GM21717 (cell line): Measurements from ENCODE around the gene MAPKAPK2.

Experiments
- ATAC-seq: cut with Tn5 transposase; IDR thresholded peaks from one replicate; pipeline ENCODE4 v1.9.1; 2021; ENCODE audit warnings: mild to moderate bottlenecking, moderate library complexity; ENCODE audit not compliant: unreplicated experiment

Gene MAPKAPK2

GRCh38 chr1:206702260-206702659, 17.6 kb downstream of the MAPKAPK2 start:
- no peak for ATAC-seq

DNA sequence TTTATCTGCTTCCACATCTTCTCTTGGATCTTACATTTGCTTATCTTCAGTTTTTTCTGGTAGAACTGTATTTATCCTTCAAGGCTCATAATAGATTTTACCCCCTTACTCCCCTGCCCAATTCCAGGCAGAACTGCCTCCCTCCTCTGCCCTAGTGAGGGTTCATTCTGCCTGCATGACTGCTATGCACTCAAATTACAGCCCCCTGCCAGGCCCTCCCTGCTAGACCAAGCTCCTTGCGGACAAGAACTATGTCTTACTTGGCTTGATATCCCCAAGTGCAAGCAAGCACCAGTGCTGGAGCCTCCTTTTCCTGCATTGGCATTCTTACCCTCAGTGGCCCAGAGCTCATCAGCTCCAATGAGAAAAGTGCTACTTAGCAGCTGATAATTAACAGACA, 18.1 kb downstream of the MAPKAPK2 start:
- ATAC-seq: no peak

- no peak for ATAC-seq
These were observed 19.0 kb downstream of the MAPKAPK2 start for GRCh38 chr1:206703661-206704060.

DNA sequence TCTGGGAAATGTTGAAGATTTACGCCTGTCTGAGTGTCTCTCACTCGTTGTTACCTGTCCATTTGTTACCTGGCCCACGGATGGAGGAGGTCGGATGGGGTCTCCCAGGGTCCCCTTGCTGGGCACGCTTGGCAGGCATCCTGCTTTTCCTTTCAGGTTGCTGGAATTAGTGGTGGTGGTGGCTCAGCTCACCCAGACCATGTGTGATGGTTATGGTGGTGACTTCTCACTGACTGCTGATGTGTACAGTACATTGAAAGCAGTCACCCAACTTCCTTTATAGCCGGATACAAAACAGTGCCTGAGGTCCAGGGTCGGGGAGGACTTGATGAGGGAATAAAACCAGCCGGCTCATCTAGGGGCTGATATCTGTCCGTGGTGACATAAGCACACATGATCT, 19.5 kb downstream of the MAPKAPK2 start:
- no peak for ATAC-seq

- ATAC-seq: no peak
These were observed 20.5 kb downstream of the MAPKAPK2 start for GRCh38 chr1:206705191-206705590.

GRCh38 chr1:206705726-206706297, 21.1 kb downstream of the MAPKAPK2 start:
- ATAC-seq: no peak

DNA sequence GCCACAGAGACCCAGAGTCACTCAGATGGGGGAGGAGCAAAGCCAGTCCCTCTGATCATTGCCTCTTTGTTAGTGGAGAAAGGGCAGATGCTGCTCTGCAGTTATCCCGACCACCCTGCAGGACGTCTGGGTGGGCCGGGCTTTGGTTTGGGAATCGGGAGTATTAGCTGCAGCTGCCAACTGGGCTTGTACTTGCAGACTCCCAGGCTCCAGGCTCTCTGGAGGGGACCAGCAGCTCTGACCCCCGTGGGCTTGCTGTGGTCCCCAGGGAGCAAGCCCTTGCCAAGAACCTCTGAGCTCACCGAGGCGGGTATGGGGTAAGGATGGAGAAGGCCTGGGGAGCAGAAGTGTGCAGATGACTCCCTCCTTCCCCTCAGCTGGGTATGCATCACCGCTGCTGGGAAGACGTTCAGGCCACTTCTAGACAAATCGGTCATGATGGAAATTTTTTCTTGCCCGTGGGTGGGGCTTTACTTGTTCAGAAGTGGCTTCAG, 21.6 kb downstream of the MAPKAPK2 start:
- no peak for ATAC-seq

- no peak for ATAC-seq
These were observed 22.2 kb downstream of the MAPKAPK2 start for GRCh38 chr1:206706806-206707366.

DNA sequence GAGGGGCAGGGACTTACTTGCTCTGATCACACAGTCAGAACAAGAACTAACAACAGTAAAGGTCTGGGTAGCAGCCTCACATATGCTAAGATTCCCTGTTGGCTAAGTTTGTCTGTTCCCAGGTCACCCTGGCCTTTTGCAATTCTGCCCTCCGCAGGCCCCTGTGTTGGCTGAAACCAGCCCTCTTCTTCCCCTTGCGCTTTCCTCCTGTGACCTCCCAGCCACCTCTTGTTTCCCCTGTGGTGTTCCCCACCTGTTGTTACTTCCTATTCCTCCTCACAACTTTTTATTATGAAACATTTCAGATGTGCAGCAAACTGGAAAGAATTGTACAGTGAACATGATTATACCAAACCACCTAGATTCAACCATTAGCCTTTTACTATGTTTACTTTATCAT, 23.4 kb downstream of the MAPKAPK2 start:
- ATAC-seq: peak; percentile 44

GRCh38 chr1:206708882-206709281, 24.2 kb downstream of the MAPKAPK2 start:
- no peak for ATAC-seq

DNA sequence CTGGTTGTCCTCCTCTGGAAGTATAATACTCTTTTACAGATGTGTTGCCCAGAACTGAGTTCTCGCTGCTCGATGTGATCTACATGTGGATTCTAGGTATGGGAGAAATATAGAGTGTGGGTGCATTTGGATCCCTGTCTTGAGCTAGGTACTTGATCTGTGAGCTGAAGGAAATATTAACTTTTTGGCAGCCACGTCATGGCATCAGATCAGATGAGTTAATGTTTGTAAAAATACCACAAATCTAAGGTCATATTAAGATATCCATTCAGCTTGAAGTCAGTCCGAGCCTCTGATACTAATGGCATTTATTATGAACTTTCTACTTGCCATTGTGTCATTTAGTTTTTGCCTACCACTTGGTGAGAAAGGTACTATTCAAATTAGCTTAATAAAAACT, 24.6 kb downstream of the MAPKAPK2 start:
- no peak for ATAC-seq

- ATAC-seq: no peak
These were observed 25.2 kb downstream of the MAPKAPK2 start for GRCh38 chr1:206709772-206710459.

DNA sequence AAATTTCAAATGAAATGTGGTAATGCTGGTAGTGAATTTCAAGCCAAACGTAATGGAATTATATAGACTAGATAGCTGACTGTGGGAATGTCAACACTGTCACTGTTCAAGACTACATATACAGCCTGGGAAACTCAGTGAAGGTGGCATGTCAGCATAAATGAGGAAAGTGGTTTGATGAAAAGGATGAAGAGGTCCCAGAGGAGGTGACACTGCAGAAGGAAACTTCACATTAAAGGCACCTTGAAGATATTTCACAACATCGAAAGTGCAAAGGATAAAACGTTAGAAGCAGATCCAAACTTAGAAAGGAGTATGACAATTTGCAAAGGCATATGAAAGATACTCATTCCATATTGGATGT, 25.7 kb downstream of the MAPKAPK2 start:
- ATAC-seq: no peak

DNA sequence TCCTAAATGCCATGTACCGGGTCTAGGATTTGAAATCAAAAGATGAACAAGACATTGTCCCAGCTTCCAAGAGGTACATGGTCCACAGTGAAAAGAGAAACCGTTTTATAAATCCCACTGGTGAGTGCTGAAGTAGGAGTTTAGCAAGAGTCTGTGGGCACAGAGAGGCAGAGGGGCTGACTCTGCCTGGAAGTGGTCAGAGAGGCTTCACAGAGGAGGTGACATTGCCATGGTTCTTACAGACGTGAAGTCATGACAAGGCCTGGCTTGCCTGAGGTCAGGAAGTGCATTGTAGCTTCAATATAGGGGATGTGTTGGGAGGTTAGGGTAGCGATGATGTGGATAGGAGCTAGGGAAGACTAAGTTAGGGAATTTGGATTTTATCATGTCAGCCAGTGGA, 28.4 kb downstream of the MAPKAPK2 start:
- no peak for ATAC-seq

- ATAC-seq: no peak
These were observed 29.2 kb downstream of the MAPKAPK2 start for GRCh38 chr1:206713910-206714312.

GRCh38 chr1:206714331-206715058, 29.8 kb downstream of the MAPKAPK2 start:
- ATAC-seq: no peak

GRCh38 chr1:206715120-206715519, 30.4 kb downstream of the MAPKAPK2 start:
- no peak for ATAC-seq

DNA sequence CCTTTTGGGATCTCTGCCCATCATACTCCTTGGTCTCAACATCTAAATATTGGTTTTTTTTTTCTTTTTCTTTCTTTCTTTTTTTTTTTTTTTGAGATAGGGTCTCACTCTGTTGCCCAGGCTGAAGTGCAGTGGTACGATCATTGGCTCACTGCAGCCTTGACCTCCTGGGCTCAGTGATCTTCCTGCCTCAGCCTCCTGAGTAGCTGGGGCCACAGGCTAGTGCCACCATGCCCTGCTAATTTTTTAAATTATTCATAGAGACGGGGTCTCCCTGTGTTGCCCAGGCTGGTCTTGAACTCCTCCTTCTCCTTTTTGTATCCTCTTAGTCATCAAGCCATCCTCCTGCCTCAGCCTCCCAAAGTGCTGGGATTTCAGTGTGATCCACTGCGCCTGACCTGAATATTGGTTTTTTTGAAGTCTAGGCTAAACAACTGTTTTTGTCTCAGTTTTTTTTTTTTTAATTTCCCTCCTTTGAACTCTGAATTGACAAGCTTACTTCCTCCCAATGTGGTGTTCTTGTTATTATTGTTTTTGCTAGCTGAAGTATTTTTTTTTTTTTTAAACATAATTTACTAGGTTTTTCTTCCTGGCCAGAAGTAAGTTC, 30.9 kb downstream of the MAPKAPK2 start:
- ATAC-seq: no peak

DNA sequence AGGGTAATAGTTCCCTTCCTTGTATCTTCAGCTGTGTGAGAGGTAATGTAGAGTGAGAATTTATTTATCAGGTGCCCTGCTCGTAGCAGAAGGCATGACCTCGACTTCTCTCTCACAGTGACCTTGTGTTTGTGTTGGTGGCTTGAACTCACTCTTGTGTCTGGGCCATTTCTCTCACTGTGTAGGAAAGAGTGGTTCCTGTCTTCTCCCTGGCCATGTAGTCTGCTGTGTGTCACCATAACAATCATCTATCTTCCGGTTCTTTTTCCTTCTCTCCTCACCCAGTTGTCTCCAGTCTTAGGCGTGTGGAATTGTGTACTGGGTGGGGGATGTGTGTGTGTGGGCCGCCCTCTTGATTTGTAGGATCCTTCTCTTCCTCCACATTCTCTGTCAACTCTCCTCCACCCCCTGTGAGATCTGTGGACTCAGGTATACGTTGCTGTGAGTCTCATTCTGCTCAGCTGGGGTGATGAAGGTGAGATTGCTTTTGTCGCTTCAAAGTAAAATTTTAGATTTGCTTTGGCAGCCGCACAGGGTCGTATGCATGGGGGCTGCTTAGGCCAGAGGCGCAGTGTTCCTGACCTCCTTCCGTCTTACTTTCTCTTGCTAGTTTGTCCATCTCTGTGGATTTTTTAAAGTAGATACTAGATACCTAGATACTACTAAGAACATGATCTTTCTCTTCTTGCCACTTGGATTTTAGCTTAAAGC, 31.6 kb downstream of the MAPKAPK2 start:
- no peak for ATAC-seq

- peak; percentile 76 for ATAC-seq
These were observed 32.4 kb downstream of the MAPKAPK2 start for GRCh38 chr1:206716870-206717673.
